Fibroblast of skin of abdomen (primary cell): ENCODE measurements around the gene MORC2. TPM values are rescaled to one million over a fixed set of nuclear protein-coding genes. Genes with fewer than 3 reads are reported as not detected.

Source experiments
- DNase-seq: peaks from one replicate; pipeline ENCODE4 v3.0.0-alpha.2; 2013
- polyA plus RNA-seq, 2 experiments: library from polyadenylated mRNA; unstranded; fragments of 120-200 nt; gene quantifications; one replicate each; pipeline ENCODE4 v1.2.1, GENCODE V29; 2013; ENCODE audit not compliant: insufficient read length in 2 of 2

Gene MORC2
- polyA plus RNA-seq (2013, experiment 1 of 2; ENCODE audit: insufficient read length), result 27.6 TPM
- polyA plus RNA-seq (2013, experiment 2 of 2; ENCODE audit: insufficient read length), result 28.1 TPM

- DNase-seq, result no peak
Measured at GRCh38 chr22:30968015-30968923, at the start of gene MORC2. Gene MORC2 (minus strand): TSS chr22:30968774. CDS start chr22:30967889, 885 bp downstream.

- no peak for DNase-seq
Measured at GRCh38 chr22:31005535-31005934, 37.0 kb upstream of the MORC2 start.

DNA sequence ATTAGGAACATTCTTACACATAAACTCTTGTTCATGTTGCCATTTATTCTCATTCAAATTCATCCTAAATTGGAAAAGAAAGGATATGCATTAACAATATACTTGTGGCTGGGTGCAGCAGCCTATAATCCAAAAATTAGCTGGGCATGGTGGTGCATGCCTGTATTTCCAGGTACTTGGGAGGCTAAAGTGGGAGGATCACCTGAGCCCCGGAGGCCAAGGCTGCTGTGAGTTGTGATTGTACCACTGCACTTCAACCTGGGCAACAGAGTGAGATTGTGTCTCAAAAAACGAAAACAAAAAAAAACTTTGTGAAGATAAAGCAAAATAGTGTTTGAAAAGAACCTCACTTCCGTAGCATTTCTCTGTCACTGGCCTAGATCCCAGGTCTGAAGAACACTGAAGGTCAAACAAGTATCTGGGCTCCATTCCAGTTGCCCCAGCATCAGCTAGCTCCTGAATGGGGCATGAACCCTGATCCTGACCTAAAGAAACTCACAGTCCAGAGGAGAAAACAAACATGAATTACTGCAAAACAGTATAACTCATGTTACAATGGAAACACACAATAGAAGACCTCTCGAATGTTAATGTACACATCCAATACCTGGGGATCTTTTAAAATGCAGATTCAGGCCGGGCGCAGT is 32.7 kb upstream of the MORC2 start:
- DNase-seq, result no peak

DNA sequence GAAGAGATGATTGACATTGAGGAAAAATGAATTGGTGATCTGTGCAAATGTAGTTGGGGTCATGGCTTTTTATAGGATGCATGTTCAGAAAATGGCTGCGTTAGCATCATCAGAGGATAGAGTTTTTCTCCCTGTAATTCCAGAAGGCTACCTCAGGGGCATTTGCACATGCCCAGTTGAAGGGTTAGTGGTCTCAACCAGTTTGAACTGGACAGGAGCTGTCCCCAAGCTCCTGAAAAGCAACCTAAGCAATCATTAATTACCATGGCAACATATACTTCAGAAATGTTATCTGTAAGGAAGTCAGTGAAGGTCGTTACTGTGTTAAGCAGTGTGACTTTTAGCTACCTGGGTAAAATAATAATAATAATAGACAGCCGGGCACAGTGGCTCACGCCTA is 29.8 kb upstream of the MORC2 start:
- no peak for DNase-seq

DNA sequence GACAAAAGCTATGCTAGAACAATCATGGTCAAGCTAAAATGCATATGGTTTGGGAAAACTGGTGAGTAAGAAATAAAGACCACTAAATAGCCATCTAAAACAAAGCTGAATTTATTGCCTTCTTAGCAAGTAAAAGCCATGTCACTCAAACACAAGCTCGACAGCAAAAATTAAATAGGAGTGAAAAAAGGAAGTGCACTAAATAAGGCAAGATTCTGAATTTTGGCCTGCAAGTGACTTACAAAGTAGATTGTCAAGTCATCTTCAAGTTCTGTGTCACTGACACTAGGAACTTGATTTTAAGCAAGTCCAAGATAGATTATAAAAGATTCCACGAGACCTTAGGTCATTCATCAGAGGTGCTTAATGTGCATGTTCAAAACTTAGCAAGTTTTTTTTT is 27.9 kb upstream of the MORC2 start:
- DNase-seq, result no peak

DNA sequence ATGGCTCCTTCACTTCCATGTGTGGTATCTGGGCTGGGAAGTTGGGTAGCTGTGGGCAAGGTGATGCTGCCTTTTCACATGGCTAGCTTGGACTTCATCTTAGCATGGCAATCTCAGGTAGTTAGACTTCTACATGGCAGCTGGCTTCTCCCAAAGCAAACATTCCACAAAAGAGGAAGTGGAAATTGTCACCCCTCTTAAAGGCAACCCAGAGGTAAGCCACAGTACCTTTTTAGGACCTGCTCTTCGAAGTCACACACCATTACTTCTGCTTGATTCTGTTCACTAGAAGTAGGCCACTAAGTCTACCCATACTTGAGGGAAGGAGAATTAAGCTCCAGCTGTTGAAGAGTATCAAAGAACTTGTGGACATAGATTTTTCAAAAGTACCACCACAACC is 26.4 kb upstream of the MORC2 start:
- no peak for DNase-seq

DNA sequence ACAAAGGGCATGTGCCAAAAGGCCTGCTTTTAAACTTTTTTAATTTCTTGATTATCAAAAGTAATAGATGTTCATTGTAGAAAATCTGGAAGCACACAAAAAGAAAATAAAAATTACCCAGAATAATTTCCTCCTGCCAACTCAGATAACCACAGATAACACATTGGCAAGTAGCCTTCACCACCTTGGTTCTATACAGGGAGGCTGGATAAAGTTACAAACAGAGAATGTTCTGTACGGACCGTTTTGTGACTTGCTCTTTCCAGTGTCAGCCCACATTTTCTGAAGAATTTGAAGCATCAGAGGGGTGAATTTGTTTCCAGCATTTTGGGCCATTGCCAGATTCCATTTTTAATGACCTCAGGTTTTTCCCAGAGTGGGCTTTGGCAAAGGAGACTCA is 24.0 kb upstream of the MORC2 start:
- DNase-seq, result no peak

GRCh38 chr22:30990690-30991089 is 22.1 kb upstream of the MORC2 start:
- DNase-seq, result no peak

DNA sequence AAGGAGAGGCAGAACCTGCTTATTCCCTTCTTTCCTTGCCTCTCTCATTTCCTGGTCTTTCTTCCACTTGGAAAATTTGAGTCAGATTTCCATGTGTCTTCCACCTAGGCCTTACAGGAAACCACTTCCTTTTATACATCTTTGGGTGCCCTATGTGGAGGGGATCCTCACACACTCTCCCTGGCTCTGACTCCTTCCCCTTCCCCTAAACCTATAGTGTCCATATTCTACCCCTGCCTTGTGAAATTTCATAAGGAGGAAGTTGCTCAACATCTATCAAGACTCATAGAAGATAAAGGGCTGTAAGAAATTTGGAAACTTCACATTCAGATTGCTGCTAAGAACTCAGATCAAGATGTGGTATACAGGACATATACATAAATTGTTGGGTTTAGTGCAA is 20.9 kb upstream of the MORC2 start:
- no peak for DNase-seq

GRCh38 chr22:30985561-30986208 is 17.1 kb upstream of the MORC2 start:
- DNase-seq, result no peak

DNA sequence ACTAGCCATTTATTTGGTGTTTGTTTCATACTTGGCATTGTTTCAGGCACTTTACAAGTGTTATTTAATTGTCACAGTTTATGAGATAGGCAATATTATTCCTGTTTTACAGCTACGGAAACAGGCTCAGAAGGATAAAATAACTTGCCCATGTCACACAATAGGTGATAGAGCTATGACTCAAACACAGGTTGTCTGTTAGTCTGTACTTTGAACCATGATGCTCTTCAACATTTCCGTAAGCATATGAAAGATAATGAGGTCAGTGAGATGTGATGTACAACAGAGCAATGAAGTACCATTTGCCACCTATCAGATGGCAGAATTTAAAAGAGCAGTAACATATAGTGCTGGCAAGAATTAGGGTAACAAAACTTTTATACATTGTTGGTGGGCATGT is 15.7 kb upstream of the MORC2 start:
- DNase-seq, result no peak

DNA sequence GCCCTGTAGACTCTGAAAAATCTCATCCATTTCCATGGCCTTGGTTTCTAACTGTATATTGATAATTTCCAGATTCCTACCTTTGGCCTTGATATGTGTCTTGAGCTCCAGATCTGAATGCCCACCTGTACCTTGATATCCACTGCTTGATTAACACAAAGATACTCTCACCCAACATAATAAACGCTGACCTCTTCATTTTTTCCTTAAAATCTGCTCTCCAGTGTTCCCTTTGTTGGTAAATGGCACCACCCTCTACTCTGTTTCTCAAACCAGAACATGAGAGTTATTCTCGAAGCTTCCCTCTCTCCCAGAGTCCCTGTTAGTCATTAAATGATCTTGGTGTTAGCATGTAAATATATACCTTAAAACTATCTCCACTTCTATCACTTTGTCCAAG is 13.9 kb upstream of the MORC2 start:
- DNase-seq, result no peak

- DNase-seq, result no peak
Measured at GRCh38 chr22:30979932-30980331, 11.4 kb upstream of the MORC2 start.

DNA sequence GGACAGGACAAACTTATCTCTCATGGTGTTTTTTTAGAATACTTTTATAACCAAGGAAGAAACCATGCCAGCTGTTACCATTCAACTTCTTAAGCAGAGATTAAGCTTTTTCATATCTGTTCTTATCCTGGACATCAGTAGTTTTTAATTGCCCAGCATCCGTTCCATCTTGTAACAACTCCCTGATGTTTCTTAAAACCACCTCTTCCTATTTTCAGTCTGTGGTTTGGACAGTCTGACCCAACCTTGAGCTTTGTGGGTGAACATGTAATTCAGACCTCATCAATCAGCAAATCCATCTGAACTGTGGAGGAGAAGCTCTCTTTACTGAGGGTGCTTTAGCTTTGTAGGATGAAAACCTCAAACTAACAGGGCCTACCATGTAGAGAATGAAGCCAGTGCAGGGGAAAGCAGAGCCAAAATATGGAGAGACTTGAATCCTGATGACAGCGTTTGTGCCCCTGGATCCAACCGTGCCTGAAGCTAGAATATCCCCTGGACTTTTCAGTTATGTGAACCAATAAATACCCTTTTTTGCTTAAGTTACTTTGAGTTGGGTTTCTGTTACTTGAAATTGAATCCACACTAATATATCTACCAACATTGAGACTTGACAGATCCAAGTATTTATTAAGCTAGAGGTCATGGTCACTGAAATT is 9.9 kb upstream of the MORC2 start:
- no peak for DNase-seq

DNA sequence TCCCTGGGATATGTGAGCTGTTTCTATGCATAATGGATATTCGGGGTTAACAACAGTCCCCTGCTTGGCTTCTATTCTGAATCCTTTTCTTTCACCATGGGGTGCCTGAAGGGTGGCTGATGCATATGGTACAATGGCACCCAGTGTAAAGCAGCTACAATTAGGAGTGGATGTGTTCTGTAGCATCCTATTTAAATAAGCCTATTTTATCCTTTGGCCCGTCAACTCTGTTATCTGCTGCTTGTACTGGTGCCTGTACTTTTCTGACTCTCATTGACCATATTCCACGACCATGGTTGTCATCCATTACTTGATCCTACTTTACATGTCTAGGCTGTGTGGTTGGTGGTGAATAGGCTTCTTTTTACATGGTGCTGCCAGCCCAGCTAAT is 1.8 kb upstream of the MORC2 start:
- DNase-seq, result no peak

DNA sequence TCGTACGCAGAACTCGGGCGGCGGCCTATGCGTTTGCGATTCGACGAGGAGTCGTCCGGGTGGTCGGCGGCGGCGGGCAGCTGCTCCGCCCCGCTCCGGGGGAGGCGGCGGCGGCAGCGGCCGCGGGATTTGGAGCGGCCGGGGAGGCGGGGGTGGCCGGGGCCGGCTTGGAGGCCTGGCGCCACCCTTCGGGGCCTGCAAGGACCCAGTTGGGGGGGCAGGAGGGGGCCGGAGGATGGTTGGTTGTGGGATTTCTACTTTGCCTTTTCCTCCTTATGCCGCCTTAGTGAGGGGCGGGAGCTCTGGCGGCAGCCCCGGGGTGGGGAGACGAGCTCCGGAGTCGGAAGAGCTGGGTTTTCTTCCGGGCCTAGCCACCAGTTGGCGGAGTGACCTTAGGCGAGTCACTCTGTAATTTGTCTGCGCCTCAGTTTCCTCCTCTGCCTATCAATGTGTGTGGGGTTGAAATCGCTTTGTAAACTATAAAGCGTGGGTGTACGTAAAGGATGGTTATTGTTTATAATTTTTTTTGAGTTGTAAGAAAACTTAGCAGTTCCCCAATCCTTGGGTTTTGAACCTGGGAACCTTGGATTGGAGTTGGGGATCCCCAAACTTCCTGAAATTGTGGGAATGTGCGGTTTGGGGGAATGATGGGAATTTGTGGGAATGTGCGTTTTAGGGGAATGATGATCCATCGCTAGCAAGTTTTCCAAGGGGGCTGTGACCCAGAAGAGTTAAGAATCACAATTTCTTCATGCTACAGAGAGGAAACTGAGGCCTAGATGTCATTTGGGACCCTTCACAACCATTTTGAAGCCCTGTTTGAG is 1.2 kb upstream of the MORC2 start:
- no peak for DNase-seq

GRCh38 chr22:30968924-30969531 is 454 bp upstream of the MORC2 start, which contains the start of gene TUG1:
Gene TUG1 (plus strand): TSS chr22:30969265.
- DNase-seq, result peak; percentile 99

- DNase-seq, result no peak
Measured at GRCh38 chr22:30964858-30965257, 3.7 kb downstream of the MORC2 start.

GRCh38 chr22:30955153-30955552 is 13.4 kb downstream of the MORC2 start:
- DNase-seq, result no peak

DNA sequence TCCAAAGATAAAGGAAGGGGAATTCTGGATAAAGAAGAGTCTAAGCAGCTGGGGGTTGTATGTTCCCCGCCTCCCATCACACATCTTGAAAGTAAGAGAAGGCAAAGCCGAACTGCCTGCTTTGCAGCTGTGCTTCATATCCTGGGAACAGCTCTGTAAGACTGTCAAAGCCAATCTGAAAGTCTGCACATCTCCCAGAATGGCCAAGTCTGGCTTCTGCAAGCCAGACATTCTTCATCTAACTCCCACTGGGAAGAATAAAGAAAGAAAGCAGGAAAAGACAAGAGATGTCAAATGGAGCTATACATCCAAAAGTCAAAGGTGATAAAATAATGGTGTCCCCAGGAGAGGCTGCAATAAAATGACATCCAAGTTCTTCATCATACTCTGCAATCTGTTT is 15.4 kb downstream of the MORC2 start:
- no peak for DNase-seq

DNA sequence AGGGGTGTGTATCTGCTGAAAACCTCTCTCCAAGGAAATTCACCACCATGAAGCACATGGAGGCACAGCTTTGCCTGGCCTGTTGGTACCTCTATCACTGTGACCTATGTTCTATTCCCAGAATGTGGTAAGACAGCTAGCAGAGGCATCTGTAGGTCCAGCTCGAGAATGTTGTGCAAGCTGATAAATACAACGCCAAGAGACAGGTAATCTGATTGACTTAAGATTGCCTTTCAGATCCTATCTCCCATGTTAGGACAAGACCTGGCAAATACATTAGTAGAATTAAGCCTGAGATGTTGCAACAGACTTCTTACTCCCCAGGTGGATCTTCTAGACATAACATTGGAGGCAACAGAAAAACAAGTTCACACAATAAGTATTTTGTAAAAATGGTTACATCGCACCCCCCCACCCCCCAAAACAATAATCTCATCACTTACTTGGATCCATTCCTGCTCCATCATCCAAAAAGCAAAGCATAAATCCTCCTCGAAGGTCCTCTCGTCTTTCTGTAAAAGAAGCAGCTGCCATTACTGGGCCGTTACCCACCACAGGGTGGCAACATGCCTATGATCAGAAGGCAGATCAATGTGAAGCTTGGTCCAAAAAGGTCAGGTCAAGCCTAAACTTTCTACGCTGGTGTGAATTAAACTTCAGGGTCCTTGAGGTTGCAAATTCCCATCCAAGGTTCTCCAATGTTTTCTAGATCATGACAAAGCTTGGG is 18.5 kb downstream of the MORC2 start:
- DNase-seq, result no peak
